ENCODE results near the gene AGMAT.

- no peak for TF ChIP-seq CTCF (IDR thresholded peaks at IDR 0.05 in 4 of 5, conservative IDR thresholded peaks at IDR 0.05 in 1 of 5)
- TF ChIP-seq POLR2A (IDR thresholded peaks at IDR 0.05), result no peak
These were observed 43.5 kb downstream of the AGMAT start for GRCh38 chr1:15541231-15541792.
